Stimulated activated CD8-positive, alpha-beta memory T cell treated with anti-CD3 and anti-CD28 coated beads, Interleukin-15, amount 100 ng/mL, for 24 hours (primary cell): ENCODE results near the gene KNG1.
A peak's percentile ranks its signal among the peaks of the same experiment; 100 is the strongest.

Experiments
- DNase-seq: peaks from one replicate; pipeline ENCODE4 v3.0.0-alpha.2; 2020; ENCODE audit warnings: low read depth

Gene KNG1

DNA sequence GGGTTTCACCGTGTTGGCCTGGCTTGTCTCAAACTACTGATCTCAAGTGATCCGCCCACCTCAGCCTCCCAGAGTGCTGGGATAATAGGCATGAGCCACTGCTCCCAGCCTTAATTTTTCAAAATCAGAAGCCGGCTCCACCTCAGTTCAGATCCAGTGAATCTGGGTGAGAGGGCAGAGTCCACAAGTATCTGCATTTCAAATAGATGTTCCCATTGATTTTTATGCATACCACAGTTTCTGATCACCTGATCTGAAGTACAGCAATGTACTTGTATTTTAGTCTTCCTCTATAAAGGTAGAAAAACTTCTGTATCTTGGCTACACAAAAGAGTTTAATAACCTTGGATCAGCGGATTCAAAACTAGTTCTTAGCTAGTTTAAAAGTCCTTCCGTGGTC is 62.0 kb downstream of the KNG1 start:
- DNase-seq: no peak

DNA sequence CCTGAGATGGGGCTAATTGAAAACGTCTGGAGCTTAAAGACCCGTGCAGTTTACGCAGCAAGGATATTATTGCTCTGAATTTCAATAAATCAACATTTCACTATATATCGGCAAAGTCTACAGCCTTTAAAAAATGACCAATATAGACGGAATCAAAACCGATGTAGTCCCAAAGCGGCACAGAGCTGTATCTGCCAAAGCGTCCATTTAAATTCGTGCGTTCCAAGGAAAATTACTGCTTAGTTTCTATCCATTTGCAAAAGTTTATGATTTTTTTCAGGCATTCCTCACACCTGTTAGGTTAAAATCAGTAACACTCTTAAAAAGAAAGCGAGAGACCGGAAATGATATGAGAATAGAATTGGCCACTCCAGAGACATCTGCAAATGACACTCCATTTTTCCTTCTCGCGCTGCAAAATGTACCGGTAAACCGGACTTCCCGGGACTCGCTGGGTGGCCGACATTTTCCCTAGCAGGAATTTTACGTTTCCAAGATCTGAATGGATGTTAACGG is 65.4 kb downstream of the KNG1 start:
- no peak for DNase-seq

DNA sequence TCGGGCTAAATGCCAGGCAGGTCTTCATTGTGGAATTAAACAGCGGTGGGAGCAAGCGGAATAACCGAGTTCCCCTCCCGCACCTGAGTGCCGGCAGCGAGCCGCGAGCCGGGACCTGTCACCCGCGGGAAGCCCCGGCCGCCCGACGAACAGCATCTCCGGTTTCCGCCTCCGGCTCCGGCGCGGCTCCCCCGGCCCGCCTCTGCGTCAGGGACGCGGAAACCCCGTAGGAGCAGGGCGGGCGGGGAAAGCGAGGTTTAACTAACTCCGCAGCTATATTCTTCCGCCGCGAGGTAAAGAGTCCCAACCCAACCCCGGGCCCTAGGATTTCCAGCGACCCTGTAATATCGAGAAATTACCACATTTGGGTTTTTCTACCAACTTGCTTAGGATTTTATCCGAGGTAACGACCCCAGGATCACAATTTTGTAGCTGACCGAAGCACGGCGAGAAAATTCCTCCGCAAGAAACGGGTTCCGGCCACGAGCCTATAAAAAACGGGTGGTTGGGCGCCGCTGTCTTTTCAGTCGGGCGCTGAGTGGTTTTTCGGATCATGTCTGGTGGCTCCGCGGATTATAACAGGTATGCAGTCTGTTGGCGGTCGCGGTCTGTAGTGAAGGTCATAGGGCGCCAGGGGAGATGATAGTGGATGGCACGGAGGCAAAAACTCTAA is 66.0 kb downstream of the KNG1 start, which contains the start of gene EIF4A2:
TSS of gene EIF4A2 (plus strand) at position 520 of the 673 bp plus-strand sequence. CDS start at position 554, 34 bp downstream.
- DNase-seq: peak; percentile 88

DNA sequence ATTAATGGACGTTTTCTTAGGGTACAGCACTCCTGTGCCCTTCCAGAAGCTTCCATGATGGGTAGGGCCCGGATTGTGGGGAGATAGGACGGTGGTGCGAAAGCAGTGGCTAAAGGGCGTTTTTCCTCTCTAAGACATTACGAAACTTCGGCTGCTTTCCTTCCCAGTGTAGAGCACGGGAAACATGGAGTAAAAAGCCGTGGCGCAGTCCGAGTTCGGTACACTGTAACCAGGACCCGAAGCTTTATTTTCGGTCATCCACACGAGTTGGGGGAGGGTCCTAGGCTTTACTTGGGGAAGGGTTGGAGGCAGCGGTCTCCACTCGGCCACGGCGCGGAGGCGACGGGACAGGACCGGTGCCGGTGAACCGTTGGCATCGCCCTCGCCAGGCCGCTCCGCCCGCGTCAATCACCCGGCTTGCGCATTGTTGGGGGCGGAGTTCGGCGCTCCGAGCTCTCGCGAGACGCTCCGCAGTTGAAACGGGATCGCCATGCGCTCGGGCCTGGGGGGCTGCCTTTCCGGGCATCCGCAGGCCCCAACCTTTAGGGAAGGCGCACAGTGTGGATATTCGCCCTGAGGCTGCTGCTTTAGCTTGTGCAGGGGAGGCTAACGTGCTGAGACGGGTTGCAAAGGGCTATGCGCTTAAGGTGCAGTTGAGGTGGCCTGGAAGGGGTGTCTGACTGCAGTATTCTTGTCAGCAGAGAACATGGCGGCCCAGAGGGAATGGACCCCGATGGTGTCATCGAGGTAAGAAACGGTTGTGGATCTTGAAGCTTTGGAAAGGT is 66.8 kb downstream of the KNG1 start:
- peak; percentile 50 for DNase-seq

DNA sequence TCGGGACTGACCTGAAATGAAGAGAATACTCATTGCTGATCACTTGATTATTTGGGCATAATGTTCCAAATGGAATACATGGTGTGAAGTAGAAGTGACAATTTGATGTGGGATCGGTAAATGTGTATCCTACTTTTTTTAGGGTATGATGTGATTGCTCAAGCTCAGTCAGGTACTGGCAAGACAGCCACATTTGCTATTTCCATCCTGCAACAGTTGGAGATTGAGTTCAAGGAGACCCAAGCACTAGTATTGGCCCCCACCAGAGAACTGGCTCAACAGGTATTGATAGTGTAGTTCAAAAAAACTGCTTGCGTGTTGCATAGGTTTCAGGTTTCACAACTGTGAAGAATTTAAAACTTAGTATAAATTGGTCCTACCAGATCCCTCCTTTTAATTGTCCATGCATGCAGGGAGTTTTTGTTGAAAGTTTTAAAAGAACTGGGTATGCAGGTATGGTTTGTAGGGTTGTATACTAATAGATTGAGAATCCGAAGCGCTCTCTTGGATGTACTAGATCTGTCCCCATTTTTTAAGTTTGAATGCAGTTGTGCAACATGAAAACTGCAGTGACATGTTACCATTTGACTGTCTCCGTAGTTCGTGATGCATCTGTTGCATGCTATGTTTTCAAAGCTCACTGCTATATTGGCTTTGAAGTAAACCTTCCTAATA is 67.8 kb downstream of the KNG1 start:
- no peak for DNase-seq

DNA sequence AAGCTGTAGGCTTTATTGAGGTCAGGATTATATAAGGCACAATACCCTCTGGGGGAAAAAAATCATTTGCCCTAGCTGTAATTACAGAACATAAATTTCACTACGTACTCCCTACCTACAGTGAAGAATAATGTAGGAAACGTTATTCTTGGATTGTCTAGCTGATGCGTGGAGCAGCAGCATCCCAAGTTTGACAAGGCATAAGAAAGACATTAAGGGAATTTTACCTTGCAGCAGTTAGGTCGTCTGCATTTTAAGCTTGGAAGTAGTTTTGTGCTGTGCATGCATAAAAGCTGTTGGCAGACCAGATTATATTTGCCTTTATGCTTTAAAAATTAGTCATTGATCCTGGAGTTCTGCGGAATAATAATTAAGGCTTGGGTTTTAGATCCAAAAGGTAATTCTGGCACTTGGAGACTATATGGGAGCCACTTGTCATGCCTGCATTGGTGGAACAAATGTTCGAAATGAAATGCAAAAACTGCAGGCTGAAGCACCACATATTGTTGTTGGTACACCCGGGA is 68.4 kb downstream of the KNG1 start:
- DNase-seq: no peak

DNA sequence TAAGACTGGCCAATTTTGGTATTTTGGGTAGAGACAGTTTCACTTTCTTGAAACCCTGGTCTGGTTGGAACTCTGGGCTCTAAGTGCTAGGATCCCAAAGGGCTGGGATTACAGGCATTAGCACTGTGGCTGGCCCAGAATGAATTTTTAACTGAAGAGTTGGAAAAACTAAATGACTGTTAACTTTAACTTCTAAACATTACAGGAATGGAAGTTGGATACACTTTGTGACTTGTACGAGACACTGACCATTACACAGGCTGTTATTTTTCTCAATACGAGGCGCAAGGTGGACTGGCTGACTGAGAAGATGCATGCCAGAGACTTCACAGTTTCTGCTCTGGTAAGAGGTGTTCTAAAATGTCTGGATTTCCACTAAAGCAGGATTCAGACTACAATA is 69.8 kb downstream of the KNG1 start:
- DNase-seq: no peak

DNA sequence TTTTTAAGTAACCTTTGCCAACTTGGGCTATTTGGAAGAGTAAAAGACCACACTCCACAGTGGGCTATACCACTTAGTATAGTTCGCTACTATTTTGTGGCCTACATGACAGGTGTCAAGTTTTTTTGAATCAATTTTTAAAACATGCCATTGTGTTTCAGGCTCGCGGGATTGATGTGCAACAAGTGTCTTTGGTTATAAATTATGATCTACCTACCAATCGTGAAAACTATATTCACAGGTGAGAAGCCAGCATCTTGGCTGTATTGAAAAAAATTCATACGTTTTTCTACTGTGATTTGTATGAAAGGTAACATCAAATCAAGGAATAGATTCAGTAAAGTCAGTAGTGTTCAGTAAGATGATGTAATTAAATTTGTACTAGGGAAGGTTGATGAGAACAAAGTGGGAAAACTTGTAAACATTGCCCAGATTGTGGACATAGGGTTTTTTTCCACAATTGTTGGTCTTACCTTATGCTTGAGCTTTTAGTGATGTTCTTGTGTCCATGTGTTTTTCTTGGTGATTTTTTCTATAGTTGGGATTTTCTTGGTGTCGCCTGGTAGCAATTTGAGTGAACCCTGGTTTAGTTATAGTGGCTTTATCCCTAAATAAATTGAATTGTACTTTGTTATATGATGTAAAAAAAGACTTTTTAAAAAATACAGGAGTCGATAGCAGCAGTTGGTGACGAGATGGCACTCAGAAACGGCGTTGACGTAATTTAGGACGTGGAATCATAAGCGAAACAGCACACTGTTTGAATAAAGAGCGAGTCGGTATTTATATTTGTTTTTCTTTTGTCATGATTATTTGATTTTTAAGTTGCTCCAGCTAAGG is 70.7 kb downstream of the KNG1 start:
- no peak for DNase-seq

DNA sequence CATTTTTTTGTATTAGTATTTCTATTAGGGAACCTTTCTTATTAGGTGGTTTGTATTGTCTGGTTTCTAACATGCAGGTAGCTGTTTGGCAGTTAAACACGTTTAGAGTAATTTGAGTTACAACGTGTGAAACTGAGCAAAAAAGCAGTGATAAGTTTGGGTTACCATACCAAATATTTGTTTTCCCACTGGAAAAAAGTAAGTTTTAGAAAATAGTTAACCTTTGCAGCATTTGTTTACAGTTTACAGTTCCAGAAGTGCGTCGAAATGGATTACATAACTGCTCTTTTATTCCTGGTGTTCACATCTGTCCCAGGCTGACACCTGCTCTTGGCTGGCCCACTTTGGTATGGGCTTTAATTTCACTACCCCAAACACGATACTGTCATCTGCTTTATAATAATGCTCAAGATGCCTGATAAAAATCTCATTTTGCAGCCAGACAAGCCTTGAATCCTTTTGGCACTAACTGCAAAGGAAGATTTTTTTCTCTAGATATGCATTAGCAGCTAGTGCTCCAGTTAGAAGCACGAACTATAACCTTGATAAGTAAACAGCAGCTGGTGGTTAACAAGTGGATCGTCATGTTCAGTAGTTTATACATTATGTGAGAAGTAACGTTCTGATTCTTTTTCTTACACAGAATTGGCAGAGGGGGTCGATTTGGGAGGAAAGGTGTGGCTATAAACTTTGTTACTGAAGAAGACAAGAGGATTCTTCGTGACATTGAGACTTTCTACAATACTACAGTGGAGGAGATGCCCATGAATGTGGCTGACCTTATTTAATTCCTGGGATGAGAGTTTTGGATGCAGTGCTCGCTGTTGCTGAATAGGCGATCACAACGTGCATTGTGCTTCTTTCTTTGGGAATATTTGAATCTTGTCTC is 71.6 kb downstream of the KNG1 start:
- DNase-seq: no peak

DNA sequence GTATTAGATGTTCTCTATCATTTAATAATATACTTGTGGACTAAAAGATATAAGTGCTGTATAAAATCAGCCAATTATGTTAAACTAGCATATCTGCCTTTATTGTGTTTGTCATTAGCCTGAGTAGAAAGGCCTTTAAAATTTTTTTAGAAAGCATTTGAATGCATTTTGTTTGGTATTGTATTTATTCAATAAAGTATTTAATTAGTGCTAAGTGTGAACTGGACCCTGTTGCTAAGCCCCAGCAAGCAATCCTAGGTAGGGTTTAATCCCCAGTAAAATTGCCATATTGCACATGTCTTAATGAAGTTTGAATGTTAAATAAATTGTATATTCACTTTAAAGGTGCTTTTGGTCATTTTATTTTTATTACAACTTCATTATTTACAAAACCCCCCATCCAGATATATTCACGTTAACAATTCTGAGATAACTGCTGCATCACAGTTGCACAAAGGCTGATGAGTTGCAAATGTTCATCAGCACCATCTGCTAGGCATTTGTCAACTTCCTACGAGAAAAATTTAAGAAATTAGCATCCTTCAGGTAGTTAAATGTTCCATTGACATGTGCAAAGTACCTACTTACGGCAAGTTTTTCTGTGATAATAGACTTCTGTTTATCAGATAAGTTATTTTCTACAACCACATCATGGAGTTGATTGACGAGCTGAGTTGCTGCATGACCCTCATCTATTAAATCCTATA is 72.5 kb downstream of the KNG1 start:
- no peak for DNase-seq

DNA sequence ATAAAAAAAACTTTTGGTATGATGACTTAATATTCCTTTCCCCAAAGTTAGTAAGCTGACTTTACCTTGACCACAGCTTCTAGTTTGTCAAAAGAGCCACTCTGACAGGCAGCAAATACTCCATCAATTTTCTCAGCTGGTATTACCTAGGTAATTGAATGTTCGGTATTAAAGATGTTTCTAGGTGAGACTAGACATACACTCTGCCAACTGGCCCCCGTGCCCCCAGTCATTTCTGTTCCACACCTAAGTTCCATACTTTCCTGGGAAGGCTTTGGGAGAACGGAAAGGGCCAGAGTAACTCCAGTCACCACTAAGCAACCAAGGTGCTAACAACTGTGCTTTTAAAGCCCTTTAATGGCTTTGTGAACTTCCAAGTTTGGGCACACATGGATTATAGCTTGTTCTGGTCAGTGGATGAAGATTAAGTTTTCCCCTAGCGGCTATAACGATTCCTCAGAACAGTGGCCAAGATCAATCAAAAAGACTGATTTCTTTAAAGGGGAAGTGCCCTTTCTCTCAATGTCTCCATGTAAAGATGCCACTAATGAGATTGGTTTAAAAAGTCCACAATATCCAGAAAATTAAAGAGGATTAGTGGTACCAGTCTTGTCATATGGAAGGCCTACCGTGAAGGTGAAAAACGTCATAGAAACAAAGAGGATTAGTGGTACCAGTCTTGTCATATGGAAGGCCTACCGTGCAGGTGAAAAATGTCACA is 73.3 kb downstream of the KNG1 start:
- no peak for DNase-seq
